GM12878 (cell line): ENCODE data around the gene RFTN2.

ENCODE experiments used
- EGR1 ChIP-seq, 2 experiments: IDR thresholded peaks; 1 replicate in 1 of 2; 2 replicates in 1 of 2; pipeline ENCODE4 v1.6.1; 2011 to 2012; ENCODE audit warnings: low read depth in 2 of 2, low read length in 2 of 2, borderline replicate concordance in 1 of 2, mild to moderate bottlenecking in 1 of 2, moderate library complexity in 1 of 2
- MXI1 ChIP-seq: fragments of 150-350 bp; IDR thresholded peaks from 2 replicates; pipeline ENCODE4 v1.6.1; 2011; ENCODE audit warnings: low read depth, mild to moderate bottlenecking, inconsistent platforms, low read length, improper control_type of control experiment
- SP1 ChIP-seq: IDR thresholded peaks from one replicate; pipeline ENCODE4 v1.6.1; 2011; ENCODE audit warnings: low read depth, low read length
- SREBF2 ChIP-seq: IDR thresholded peaks from 2 replicates; pipeline ENCODE4 v1.6.1; 2012; ENCODE audit warnings: mild to moderate bottlenecking, low read length
- TF ChIP-seq, protein P1 (sequence below), 3 experiments: IDR thresholded peaks in 2 of 3; conservative IDR thresholded peaks in 1 of 3; 2 replicates each; pipeline ENCODE4 v1.5.1; 2011; ENCODE audit warnings: low read depth in 3 of 3, low read length in 3 of 3, mild to moderate bottlenecking in 3 of 3, control low read depth in 2 of 3, moderate library complexity in 2 of 3, inconsistent platforms in 1 of 3, mixed read lengths in 1 of 3; ENCODE audit not compliant: control insufficient read depth in 2 of 3, insufficient read depth in 1 of 3; ENCODE audit errors: extremely low read depth in 1 of 3
- TF ChIP-seq, protein P2 (sequence below): IDR thresholded peaks from 2 replicates; pipeline ENCODE4 v1.6.1; 2011; ENCODE audit warnings: borderline replicate concordance, low read depth, mild to moderate bottlenecking, moderate library complexity, low read length; ENCODE audit not compliant: insufficient read depth, poor library complexity, severe bottlenecking
- TF ChIP-seq, protein P3 (sequence below): fragments of 450-650 bp; IDR thresholded peaks from 2 replicates; pipeline ENCODE4 v1.6.1; 2017; ENCODE audit warnings: antibody characterized with exemption, mild to moderate bottlenecking, moderate library complexity

DNA sequence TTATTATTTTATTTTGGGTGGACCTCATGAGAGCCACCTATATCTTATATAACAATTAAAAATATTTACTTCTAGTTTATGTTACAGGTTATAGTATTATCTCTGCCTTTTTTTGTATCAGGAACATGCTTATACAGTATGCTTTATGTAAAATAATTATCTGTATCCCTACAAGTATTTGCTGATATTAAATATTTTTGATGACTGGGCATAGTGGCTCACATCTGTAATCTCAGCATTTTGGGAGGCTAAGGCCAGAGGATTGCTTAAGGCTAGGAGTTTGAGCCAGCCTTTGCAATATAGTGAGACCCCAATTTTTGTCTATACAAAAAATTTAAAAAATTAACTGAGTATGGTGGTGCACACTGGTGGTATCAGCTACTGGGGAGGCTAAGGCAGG lies 119.9 kb downstream of the RFTN2 start:
- TF ChIP-seq SREBF2 (no peak), MXI1 (no peak), EGR1 (IDR thresholded peaks at IDR 0.05; ENCODE audit: borderline replicate concordance in 1 of 2, low read depth in 2 of 2, low read length in 2 of 2) (no peak), SP1 (no peak)
- TF ChIP-seq, protein P1, sequence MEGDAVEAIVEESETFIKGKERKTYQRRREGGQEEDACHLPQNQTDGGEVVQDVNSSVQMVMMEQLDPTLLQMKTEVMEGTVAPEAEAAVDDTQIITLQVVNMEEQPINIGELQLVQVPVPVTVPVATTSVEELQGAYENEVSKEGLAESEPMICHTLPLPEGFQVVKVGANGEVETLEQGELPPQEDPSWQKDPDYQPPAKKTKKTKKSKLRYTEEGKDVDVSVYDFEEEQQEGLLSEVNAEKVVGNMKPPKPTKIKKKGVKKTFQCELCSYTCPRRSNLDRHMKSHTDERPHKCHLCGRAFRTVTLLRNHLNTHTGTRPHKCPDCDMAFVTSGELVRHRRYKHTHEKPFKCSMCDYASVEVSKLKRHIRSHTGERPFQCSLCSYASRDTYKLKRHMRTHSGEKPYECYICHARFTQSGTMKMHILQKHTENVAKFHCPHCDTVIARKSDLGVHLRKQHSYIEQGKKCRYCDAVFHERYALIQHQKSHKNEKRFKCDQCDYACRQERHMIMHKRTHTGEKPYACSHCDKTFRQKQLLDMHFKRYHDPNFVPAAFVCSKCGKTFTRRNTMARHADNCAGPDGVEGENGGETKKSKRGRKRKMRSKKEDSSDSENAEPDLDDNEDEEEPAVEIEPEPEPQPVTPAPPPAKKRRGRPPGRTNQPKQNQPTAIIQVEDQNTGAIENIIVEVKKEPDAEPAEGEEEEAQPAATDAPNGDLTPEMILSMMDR (IDR thresholded peaks at IDR 0.05 in 2 of 3, conservative IDR thresholded peaks at IDR 0.05 in 1 of 3; ENCODE audit: control insufficient read depth in 2 of 3, extremely low read depth in 1 of 3, insufficient read depth in 1 of 3, low read depth in 3 of 3, low read length in 3 of 3) = no peak
- TF ChIP-seq, protein P2, sequence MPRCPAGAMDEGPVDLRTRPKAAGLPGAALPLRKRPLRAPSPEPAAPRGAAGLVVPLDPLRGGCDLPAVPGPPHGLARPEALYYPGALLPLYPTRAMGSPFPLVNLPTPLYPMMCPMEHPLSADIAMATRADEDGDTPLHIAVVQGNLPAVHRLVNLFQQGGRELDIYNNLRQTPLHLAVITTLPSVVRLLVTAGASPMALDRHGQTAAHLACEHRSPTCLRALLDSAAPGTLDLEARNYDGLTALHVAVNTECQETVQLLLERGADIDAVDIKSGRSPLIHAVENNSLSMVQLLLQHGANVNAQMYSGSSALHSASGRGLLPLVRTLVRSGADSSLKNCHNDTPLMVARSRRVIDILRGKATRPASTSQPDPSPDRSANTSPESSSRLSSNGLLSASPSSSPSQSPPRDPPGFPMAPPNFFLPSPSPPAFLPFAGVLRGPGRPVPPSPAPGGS = no peak
- TF ChIP-seq, protein P3, sequence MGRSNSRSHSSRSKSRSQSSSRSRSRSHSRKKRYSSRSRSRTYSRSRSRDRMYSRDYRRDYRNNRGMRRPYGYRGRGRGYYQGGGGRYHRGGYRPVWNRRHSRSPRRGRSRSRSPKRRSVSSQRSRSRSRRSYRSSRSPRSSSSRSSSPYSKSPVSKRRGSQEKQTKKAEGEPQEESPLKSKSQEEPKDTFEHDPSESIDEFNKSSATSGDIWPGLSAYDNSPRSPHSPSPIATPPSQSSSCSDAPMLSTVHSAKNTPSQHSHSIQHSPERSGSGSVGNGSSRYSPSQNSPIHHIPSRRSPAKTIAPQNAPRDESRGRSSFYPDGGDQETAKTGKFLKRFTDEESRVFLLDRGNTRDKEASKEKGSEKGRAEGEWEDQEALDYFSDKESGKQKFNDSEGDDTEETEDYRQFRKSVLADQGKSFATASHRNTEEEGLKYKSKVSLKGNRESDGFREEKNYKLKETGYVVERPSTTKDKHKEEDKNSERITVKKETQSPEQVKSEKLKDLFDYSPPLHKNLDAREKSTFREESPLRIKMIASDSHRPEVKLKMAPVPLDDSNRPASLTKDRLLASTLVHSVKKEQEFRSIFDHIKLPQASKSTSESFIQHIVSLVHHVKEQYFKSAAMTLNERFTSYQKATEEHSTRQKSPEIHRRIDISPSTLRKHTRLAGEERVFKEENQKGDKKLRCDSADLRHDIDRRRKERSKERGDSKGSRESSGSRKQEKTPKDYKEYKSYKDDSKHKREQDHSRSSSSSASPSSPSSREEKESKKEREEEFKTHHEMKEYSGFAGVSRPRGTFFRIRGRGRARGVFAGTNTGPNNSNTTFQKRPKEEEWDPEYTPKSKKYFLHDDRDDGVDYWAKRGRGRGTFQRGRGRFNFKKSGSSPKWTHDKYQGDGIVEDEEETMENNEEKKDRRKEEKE = no peak
